ENCODE results near the gene ACTR1A.

- TF ChIP-seq POLR2A (IDR thresholded peaks at IDR 0.05) (no peak), CTCF (IDR thresholded peaks at IDR 0.05) (no peak)
These were observed 43.9 kb downstream of the ACTR1A start for GRCh38 chr10:102458656-102459055.
